GM21737 (cell line): Measurements from ENCODE around the gene PARD6A.
A peak's percentile ranks its signal among the peaks of the same experiment; 100 is the strongest.

Source experiments
- ATAC-seq: cut with Tn5 transposase; IDR thresholded peaks from one replicate; pipeline ENCODE4 v1.9.1; 2021; ENCODE audit warnings: mild to moderate bottlenecking, moderate library complexity; ENCODE audit not compliant: unreplicated experiment

PARD6A gene

GRCh38 chr16:67660564-67661028 lies at the start of gene PARD6A:
PARD6A (plus strand) TSS chr16:67660960; CDS start chr16:67661039, 79 bp downstream.
- peak; percentile 63 for ATAC-seq

- no peak for ATAC-seq
These were observed 47.0 kb upstream of the PARD6A start for GRCh38 chr16:67613808-67614207.

GRCh38 chr16:67628216-67628615 lies 32.5 kb upstream of the PARD6A start:
- no peak for ATAC-seq

GRCh38 chr16:67632415-67633172 lies 28.2 kb upstream of the PARD6A start:
- no peak for ATAC-seq

- ATAC-seq: no peak
These were observed 24.0 kb upstream of the PARD6A start for GRCh38 chr16:67636713-67637112.

GRCh38 chr16:67637625-67638024 lies 23.1 kb upstream of the PARD6A start:
- ATAC-seq: no peak

GRCh38 chr16:67641779-67642708 lies 18.7 kb upstream of the PARD6A start:
- no peak for ATAC-seq

- ATAC-seq: no peak
These were observed 16.7 kb upstream of the PARD6A start for GRCh38 chr16:67644038-67644437.

GRCh38 chr16:67645397-67646121 lies 15.2 kb upstream of the PARD6A start:
- ATAC-seq: peak; percentile 4

GRCh38 chr16:67647111-67647651 lies 13.6 kb upstream of the PARD6A start:
- no peak for ATAC-seq

- ATAC-seq: no peak
These were observed 13.1 kb upstream of the PARD6A start for GRCh38 chr16:67647681-67648080.

- ATAC-seq: no peak
These were observed 12.5 kb upstream of the PARD6A start for GRCh38 chr16:67648088-67648763.

- ATAC-seq: no peak
These were observed 11.9 kb upstream of the PARD6A start for GRCh38 chr16:67648764-67649407.

GRCh38 chr16:67649494-67649931 lies 11.2 kb upstream of the PARD6A start:
- ATAC-seq: no peak

GRCh38 chr16:67650023-67650422 lies 10.7 kb upstream of the PARD6A start:
- ATAC-seq: no peak

- no peak for ATAC-seq
These were observed 9.7 kb upstream of the PARD6A start for GRCh38 chr16:67651039-67651438.

- ATAC-seq: no peak
These were observed 8.9 kb upstream of the PARD6A start for GRCh38 chr16:67651847-67652246.

- ATAC-seq: no peak
These were observed 8.1 kb upstream of the PARD6A start for GRCh38 chr16:67652578-67653127.

- ATAC-seq: no peak
These were observed 7.5 kb upstream of the PARD6A start for GRCh38 chr16:67653128-67653788.
